GM19397 (cell line): ENCODE measurements around the gene DGKE.
A peak's percentile ranks its signal among the peaks of the same experiment; 100 is the strongest.

Source experiments
- ATAC-seq: cut with Tn5 transposase; IDR thresholded peaks from one replicate; pipeline ENCODE4 v1.9.1; 2021; ENCODE audit warnings: mild to moderate bottlenecking, moderate library complexity; ENCODE audit not compliant: unreplicated experiment

DGKE gene

GRCh38 chr17:56912105-56912999 is 78.4 kb downstream of the DGKE start:
- no peak for ATAC-seq

DNA sequence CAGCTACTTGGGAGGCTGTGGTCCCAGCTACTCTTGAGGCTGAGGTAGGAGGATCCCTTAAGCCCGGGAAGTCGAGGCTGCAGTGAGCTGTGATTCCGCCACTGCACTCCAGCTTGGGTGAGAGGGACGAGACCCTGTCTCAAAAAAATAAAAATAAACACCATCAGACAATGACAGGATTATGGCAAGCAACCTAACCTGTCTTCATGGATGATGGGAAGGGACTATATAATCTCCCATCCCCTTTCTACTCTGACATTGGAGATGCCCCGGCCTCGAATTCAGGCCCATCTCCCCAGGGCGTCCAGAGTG is 79.0 kb downstream of the DGKE start:
- ATAC-seq: no peak

GRCh38 chr17:56913353-56913866 is 79.5 kb downstream of the DGKE start:
- peak; percentile 48 for ATAC-seq

DNA sequence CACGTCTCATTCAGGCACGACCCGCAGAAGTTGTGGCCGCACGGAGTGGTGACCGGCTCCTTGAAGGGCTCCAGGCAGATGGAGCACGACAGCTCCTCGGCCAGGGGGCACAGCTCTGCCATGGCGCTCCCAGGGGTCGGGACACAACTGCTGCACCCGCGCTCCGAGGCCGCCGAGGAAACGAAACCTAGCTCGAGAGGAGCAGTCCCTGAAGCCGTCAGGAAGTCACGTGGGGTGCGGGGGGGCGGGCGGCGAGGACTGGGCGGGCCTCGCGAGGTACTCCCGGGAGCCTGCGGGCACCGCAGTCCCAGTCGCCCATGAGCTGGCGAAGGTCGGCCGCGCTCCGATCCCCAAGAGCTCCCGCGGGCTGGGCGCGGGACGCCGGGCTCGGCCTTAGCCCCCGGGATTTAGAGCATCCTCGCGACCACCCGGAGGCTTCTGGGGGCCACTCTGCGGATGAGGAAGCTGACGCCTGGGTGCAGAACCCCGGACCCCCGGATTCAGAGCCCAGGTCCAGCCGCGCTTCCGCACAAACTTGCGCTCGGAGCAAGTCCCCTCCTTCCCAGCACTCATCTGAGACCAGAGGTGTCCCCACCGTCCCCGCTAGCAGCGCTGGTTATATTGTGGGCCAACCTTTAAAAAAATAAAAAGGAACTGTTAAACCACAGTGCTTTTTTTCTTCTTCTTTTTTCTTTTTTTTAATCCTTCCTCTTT is 80.1 kb downstream of the DGKE start, which contains the start of gene TRIM25:
Gene TRIM25 (minus strand): TSS at position 183 of the 714 bp plus-strand sequence. CDS start 61 bp downstream, at position 122.
- peak; percentile 77 for ATAC-seq

DNA sequence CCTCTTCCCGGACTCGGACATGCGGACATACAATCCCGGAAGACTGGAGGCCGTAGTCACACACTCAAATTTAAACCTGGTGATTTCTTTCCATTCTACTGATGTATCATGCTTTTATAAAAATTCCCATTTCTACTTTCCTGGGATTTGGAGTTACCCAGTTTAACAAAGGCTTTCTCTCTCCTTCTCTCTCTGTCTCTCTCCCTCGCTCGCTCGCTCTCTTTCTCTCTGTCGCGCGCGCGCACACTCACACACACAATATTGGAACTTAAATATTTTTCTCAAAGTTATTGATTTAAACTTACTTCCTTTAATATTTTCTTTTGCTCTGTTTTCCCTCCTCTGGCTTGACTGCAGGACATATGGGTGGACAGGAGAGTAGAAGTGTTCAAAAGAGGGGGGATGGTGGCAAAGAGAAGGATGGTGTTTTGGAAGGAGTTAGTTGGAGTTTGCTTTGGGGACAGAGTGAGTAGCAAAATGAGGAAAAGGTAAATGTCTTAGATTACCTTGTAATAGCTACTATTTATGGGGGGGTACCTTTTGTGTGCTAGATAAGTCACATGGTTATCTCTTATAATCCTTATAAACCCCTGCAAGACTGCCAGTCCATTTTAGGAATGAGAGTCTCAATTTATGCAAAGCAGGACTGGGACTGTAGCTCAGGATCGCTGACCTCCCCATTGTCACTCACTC is 80.8 kb downstream of the DGKE start:
- no peak for ATAC-seq

DNA sequence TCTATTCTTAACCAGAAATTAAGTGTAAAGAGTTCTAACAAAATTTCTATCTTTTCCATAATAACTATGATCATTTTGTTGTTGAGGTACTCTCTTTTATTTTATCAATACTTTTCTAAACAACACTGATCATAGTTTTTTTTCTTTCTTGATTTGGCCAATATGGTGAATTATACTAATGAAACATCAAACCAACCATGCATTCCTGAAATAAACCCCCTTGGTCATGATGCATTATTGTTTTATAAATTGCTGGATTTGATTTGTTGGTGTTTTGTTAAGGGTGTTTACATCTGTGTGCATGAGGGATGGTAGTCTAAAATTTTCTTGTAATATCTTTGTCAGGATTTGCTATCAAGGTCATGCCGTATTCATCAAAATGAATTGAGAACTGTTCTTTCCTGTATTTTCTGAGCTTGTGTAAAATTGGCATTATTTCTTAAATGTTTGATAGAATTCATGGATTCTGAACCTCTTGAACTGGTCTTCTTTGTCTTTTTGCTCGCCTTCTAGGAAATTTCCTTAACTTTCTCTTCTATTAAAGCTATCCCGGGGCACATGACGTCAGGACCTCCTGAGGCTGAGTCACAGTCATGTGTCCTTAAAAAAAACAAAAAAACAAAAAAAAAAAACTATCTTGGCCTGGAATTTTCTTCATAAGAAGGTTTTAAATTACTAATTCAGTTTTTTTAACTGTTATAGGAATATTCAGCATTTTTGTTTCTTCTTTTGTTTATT is 83.8 kb downstream of the DGKE start:
- ATAC-seq: no peak

GRCh38 chr17:56918916-56919315 is 85.0 kb downstream of the DGKE start:
- no peak for ATAC-seq
